NB4 (cell line): Measurements from ENCODE around the gene C13orf46.

Experiments used
- POLR2A ChIP-seq: IDR thresholded peaks from 2 replicates; pipeline ENCODE4 v1.6.1; 2011; ENCODE audit warnings: mild to moderate bottlenecking; ENCODE audit not compliant: insufficient read length; ENCODE audit errors: extremely low read depth
- TF ChIP-seq, protein P1 (sequence below): IDR thresholded peaks from one replicate; pipeline ENCODE4 v1.5.1; 2012; ENCODE audit warnings: low read depth, low read length

- TF ChIP-seq, protein P1, sequence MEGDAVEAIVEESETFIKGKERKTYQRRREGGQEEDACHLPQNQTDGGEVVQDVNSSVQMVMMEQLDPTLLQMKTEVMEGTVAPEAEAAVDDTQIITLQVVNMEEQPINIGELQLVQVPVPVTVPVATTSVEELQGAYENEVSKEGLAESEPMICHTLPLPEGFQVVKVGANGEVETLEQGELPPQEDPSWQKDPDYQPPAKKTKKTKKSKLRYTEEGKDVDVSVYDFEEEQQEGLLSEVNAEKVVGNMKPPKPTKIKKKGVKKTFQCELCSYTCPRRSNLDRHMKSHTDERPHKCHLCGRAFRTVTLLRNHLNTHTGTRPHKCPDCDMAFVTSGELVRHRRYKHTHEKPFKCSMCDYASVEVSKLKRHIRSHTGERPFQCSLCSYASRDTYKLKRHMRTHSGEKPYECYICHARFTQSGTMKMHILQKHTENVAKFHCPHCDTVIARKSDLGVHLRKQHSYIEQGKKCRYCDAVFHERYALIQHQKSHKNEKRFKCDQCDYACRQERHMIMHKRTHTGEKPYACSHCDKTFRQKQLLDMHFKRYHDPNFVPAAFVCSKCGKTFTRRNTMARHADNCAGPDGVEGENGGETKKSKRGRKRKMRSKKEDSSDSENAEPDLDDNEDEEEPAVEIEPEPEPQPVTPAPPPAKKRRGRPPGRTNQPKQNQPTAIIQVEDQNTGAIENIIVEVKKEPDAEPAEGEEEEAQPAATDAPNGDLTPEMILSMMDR = no peak
- TF ChIP-seq POLR2A = no peak
Observed at GRCh38 chr13:113917096-113917495, 56.8 kb downstream of the C13orf46 start.
